Measurements from ENCODE around the gene HNRNPUL2.

Gene HNRNPUL2

GRCh38 chr11:62666259-62666926 is 60.9 kb downstream of the HNRNPUL2 start:
- no peak for DNase-seq (ENCODE audit: low spot score)

- DNase-seq (ENCODE audit: low spot score) = peak; percentile 58
Observed at GRCh38 chr11:62665599-62666258, 61.5 kb downstream of the HNRNPUL2 start.

GRCh38 chr11:62665075-62665598 is 62.1 kb downstream of the HNRNPUL2 start, which contains the start of the genes C11orf98 and CSKMT:
TSS of gene C11orf98 (minus strand) at chr11:62665210. CDS start at chr11:62665169, 41 bp downstream.
TSS of gene CSKMT (plus strand) at chr11:62665312. CDS start at chr11:62665880, 568 bp downstream.
- DNase-seq (ENCODE audit: low spot score) = peak; percentile 95

GRCh38 chr11:62664405-62665074 is 62.7 kb downstream of the HNRNPUL2 start:
- peak; percentile 84 for DNase-seq (ENCODE audit: low spot score)

Data from NAMALWA (cell line).